ENCODE results near the gene RIMBP2.

- TF ChIP-seq POLR2A (IDR thresholded peaks at IDR 0.05; ENCODE audit: low read depth, low read length), result no peak
- TF ChIP-seq TAF1 (IDR thresholded peaks at IDR 0.05; ENCODE audit: borderline replicate concordance, low read depth, low read length), result no peak
- TF ChIP-seq POLR2AphosphoS5 (IDR thresholded peaks at IDR 0.05; ENCODE audit: low read depth, low read length), result no peak
Measured at GRCh38 chr12:130527239-130527638, 188.9 kb downstream of the RIMBP2 start.

All from GM12892 (cell line).